SK-N-SH treated with all-trans-retinoic acid at 6 μM for 48 hours (cell line): ENCODE data around the gene RYR1.

Source experiments
- ARNTL ChIP-seq: fragments of 450-650 bp; formaldehyde crosslinking; IDR thresholded peaks from 2 replicates; pipeline ENCODE4 v1.5.0; 2020; ENCODE audit warnings: low read depth, mild to moderate bottlenecking, moderate library complexity, borderline replicate concordance
- CREB5 ChIP-seq: fragments of 250-450 bp; sonication (Bioruptor Pico); IDR thresholded peaks from 2 replicates; pipeline ENCODE4 v1.5.1; 2020; ENCODE audit warnings: low read depth, mild to moderate bottlenecking, moderate library complexity
- CSRNP3 ChIP-seq: fragments of 250-450 bp; sonication (Bioruptor Pico); IDR thresholded peaks from 2 replicates; pipeline ENCODE4 v1.5.1; 2021; ENCODE audit warnings: mild to moderate bottlenecking, moderate library complexity
- ISL1 ChIP-seq: fragments of 250-450 bp; sonication (Bioruptor Pico); IDR thresholded peaks from 2 replicates; pipeline ENCODE4 v2.1.2; 2022; ENCODE audit warnings: mild to moderate bottlenecking, moderate library complexity
- OSR1 ChIP-seq: fragments of 250-450 bp; sonication (Bioruptor Pico); IDR thresholded peaks from 2 replicates; pipeline ENCODE4 v1.8.0; 2022; ENCODE audit warnings: moderate library complexity, mild to moderate bottlenecking, inconsistent platforms
- PATZ1 ChIP-seq: fragments of 250-450 bp; sonication (Bioruptor Pico); IDR thresholded peaks from 2 replicates; pipeline ENCODE4 v1.8.0; 2020; ENCODE audit warnings: mild to moderate bottlenecking, moderate library complexity, borderline replicate concordance
- PPARA ChIP-seq: fragments of 250-450 bp; sonication (Bioruptor Pico); IDR thresholded peaks from 2 replicates; pipeline ENCODE4 v1.5.0; 2020; ENCODE audit warnings: mild to moderate bottlenecking, borderline replicate concordance
- RARB ChIP-seq: fragments of 250-450 bp; sonication (Bioruptor Pico); IDR thresholded peaks from 2 replicates; pipeline ENCODE4 v1.8.0; 2021; ENCODE audit warnings: mild to moderate bottlenecking, moderate library complexity
- TCF4 ChIP-seq: fragments of 250-450 bp; sonication (Bioruptor Pico); IDR thresholded peaks from 2 replicates; pipeline ENCODE4 v1.8.0; 2021; ENCODE audit warnings: mild to moderate bottlenecking, moderate library complexity, borderline replicate concordance
- TSHZ2 ChIP-seq: fragments of 250-450 bp; sonication (Bioruptor Pico); IDR thresholded peaks from 2 replicates; pipeline ENCODE4 v1.5.0; 2020; ENCODE audit warnings: mild to moderate bottlenecking, moderate library complexity
- ZFP3 ChIP-seq: fragments of 250-450 bp; sonication (Bioruptor Pico); IDR thresholded peaks from 2 replicates; pipeline ENCODE4 v1.5.0; 2020; ENCODE audit warnings: mild to moderate bottlenecking, moderate library complexity
- ZFP30 ChIP-seq: fragments of 450-650 bp; formaldehyde crosslinking; IDR thresholded peaks from 2 replicates; pipeline ENCODE4 v1.5.0; 2022; ENCODE audit warnings: mild to moderate bottlenecking, moderate library complexity

GRCh38 chr19:38478273-38478971, 44.9 kb downstream of the RYR1 start:
- TF ChIP-seq CSRNP3, result no peak
- no peak for TF ChIP-seq ARNTL
- no peak for TF ChIP-seq PPARA (CRISPR knock-in tag)
- no peak for TF ChIP-seq ZFP3 (CRISPR knock-in tag)
- no peak for TF ChIP-seq ISL1 (CRISPR knock-in tag)
- TF ChIP-seq PATZ1 (CRISPR knock-in tag), result no peak
- TF ChIP-seq TCF4 (CRISPR knock-in tag), result no peak
- TF ChIP-seq OSR1 (CRISPR knock-in tag), result no peak
- TF ChIP-seq CREB5 (CRISPR knock-in tag), result no peak
- TF ChIP-seq TSHZ2, result no peak
- TF ChIP-seq RARB, result no peak
- TF ChIP-seq ZFP30 (CRISPR knock-in tag), result no peak
